ENCODE data around the gene MRC1. TPM values are rescaled to one million over a fixed set of nuclear protein-coding genes. Genes with fewer than 3 reads are reported as not detected.

Gene MRC1
- total and polyA plus RNA-seq, 9 donors, result 10.3 to 18.6 (median 13.4) TPM

DNA sequence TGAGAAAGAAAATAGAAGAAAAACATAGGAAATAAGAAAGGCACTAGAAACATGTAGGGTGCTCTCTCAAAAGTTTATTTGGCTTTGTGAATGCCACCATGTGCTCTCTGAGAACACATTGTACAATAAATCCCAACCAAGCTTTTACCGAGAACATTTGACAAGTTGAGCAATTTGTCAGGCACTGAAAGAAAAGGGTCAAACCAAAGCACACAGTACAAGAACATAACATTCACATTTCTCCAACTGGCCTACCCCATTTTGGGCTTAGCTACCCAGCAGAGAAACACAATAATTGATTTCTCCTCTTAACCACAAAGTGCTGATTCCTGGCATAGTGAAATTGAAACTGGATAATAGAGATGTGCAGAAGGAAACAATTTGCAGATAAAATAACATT lies 73.4 kb downstream of the MRC1 start:
- no peaks in the 10 kb centered on the region for H3K27me3 ChIP-seq (ENCODE audit: control insufficient read depth, insufficient read depth, low read length)
- no peaks in the 10 kb centered on the region for H3K4me1 ChIP-seq (ENCODE audit: control insufficient read depth, insufficient read depth, low read length)
- peaks cover 2% of the 10 kb centered on the region for H3K9me3 ChIP-seq (replicated peaks; ENCODE audit: control insufficient read depth, low read depth, low read length)
- no peak overlapping the region for H3K27ac ChIP-seq (ENCODE audit: low read length)
- no peaks in the 10 kb centered on the region for H3K36me3 ChIP-seq (ENCODE audit: control insufficient read depth, insufficient read depth, low read length)
- H3K4me3 ChIP-seq (ENCODE audit: low read length), result no peak overlapping the region
- no peak for DNase-seq
- WGBS (ENCODE audit: insufficient coverage), result no CpG with 5 or more reads among the region's 1 CpG

GRCh38 chr10:17883621-17884020 lies 74.5 kb downstream of the MRC1 start:
- no peak for DNase-seq
- WGBS (ENCODE audit: insufficient coverage), result no CpG with 5 or more reads among the region's 1 CpG
- Histone ChIP-seq H3K27me3 (ENCODE audit: control insufficient read depth, insufficient read depth, low read length) (no peaks in the 10 kb centered on the region), H3K9me3 (replicated peaks; ENCODE audit: control insufficient read depth, low read depth, low read length) (peaks cover 2% of the 10 kb centered on the region), H3K27ac (ENCODE audit: low read length) (no peak overlapping the region), H3K4me1 (ENCODE audit: control insufficient read depth, insufficient read depth, low read length) (no peaks in the 10 kb centered on the region), H3K36me3 (ENCODE audit: control insufficient read depth, insufficient read depth, low read length) (no peaks in the 10 kb centered on the region), H3K4me3 (ENCODE audit: low read length) (no peak overlapping the region)

- Histone ChIP-seq H3K27me3 (ENCODE audit: control insufficient read depth, insufficient read depth, low read length) (no peaks in the 10 kb centered on the region), H3K9me3 (replicated peaks; ENCODE audit: control insufficient read depth, low read depth, low read length) (peaks cover 2% of the 10 kb centered on the region), H3K4me1 (ENCODE audit: control insufficient read depth, insufficient read depth, low read length) (no peaks in the 10 kb centered on the region), H3K27ac (ENCODE audit: low read length) (no peak overlapping the region), H3K4me3 (ENCODE audit: low read length) (no peak overlapping the region), H3K36me3 (ENCODE audit: control insufficient read depth, insufficient read depth, low read length) (no peaks in the 10 kb centered on the region)
- no peak for DNase-seq
These were observed 79.0 kb downstream of the MRC1 start for GRCh38 chr10:17888189-17888588.

- Histone ChIP-seq H3K27ac (ENCODE audit: low read length) (no peak overlapping the region), H3K27me3 (ENCODE audit: control insufficient read depth, insufficient read depth, low read length) (no peaks in the 10 kb centered on the region), H3K4me3 (ENCODE audit: low read length) (no peak overlapping the region), H3K36me3 (ENCODE audit: control insufficient read depth, insufficient read depth, low read length) (no peaks in the 10 kb centered on the region), H3K9me3 (replicated peaks; ENCODE audit: control insufficient read depth, low read depth, low read length) (no peaks in the 10 kb centered on the region), H3K4me1 (ENCODE audit: control insufficient read depth, insufficient read depth, low read length) (no peaks in the 10 kb centered on the region)
- DNase-seq, result no peak
- 89% methylated on average over 1 of the region's 9 CpGs for WGBS (ENCODE audit: insufficient coverage)
These were observed 82.3 kb downstream of the MRC1 start for GRCh38 chr10:17891435-17891834.

- no peaks in the 10 kb centered on the region for H3K36me3 ChIP-seq (ENCODE audit: control insufficient read depth, insufficient read depth, low read length)
- H3K27ac ChIP-seq (ENCODE audit: low read length), result no peak overlapping the region
- H3K4me3 ChIP-seq (ENCODE audit: low read length), result no peak overlapping the region
- WGBS (ENCODE audit: insufficient coverage), result 86% methylated on average over 1 of the region's 2 CpGs
- DNase-seq, result no peak
- H3K27me3 ChIP-seq (ENCODE audit: control insufficient read depth, insufficient read depth, low read length), result no peaks in the 10 kb centered on the region
- H3K9me3 ChIP-seq (replicated peaks; ENCODE audit: control insufficient read depth, low read depth, low read length), result no peaks in the 10 kb centered on the region
- no peaks in the 10 kb centered on the region for H3K4me1 ChIP-seq (ENCODE audit: control insufficient read depth, insufficient read depth, low read length)
These were observed 95.4 kb downstream of the MRC1 start for GRCh38 chr10:17904564-17904963.

DNA sequence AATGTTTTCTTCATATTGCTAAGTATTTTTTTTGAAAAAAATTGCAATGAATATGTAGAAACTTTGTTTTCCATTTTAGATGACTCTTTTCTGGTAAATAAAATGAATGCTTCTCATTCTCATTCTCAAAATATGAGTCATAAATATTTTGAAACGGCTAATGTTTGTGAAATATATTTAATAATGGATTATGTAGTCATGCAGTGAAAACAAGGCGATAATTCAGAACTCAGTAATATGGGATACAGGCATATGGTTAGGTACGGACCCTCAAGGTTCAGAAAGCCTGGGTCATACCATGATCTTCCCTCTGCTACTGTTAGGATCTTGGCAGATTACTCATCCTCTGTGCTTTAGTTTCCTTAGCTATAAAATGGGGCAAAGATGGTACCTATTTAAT lies 96.3 kb downstream of the MRC1 start:
- H3K27ac ChIP-seq (ENCODE audit: low read length), result no peak overlapping the region
- no peaks in the 10 kb centered on the region for H3K36me3 ChIP-seq (ENCODE audit: control insufficient read depth, insufficient read depth, low read length)
- no CpG with 5 or more reads among the region's 3 CpGs for WGBS (ENCODE audit: insufficient coverage)
- H3K4me1 ChIP-seq (ENCODE audit: control insufficient read depth, insufficient read depth, low read length), result no peaks in the 10 kb centered on the region
- DNase-seq, result no peak
- no peak overlapping the region for H3K4me3 ChIP-seq (ENCODE audit: low read length)
- H3K9me3 ChIP-seq (replicated peaks; ENCODE audit: control insufficient read depth, low read depth, low read length), result no peaks in the 10 kb centered on the region
- H3K27me3 ChIP-seq (ENCODE audit: control insufficient read depth, insufficient read depth, low read length), result no peaks in the 10 kb centered on the region

DNA sequence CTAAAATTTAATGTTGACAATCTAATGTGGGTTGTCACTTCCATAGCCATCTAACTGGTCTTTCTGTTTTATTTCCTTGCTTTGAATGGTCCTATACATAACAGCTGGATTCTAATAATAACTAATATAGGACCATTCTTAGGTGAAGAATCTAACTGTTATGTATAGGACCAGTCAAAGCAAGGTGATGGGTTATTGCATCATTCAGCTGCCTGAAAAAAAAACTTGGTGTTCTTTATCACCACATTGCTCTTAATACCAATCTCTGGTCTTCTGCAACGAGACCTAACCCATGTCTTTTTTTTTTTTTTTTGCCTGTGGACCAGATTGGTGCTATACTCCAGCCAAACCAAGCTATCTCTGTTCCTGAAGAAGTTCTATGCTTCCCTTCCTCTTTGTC lies 96.9 kb downstream of the MRC1 start:
- 40% methylated on average over 1 of the region's 1 CpG for WGBS (ENCODE audit: insufficient coverage)
- H3K4me1 ChIP-seq (ENCODE audit: control insufficient read depth, insufficient read depth, low read length), result no peaks in the 10 kb centered on the region
- H3K9me3 ChIP-seq (replicated peaks; ENCODE audit: control insufficient read depth, low read depth, low read length), result no peaks in the 10 kb centered on the region
- DNase-seq, result no peak
- H3K36me3 ChIP-seq (ENCODE audit: control insufficient read depth, insufficient read depth, low read length), result no peaks in the 10 kb centered on the region
- H3K27me3 ChIP-seq (ENCODE audit: control insufficient read depth, insufficient read depth, low read length), result no peaks in the 10 kb centered on the region
- H3K27ac ChIP-seq (ENCODE audit: low read length), result no peak overlapping the region
- no peak overlapping the region for H3K4me3 ChIP-seq (ENCODE audit: low read length)

DNA sequence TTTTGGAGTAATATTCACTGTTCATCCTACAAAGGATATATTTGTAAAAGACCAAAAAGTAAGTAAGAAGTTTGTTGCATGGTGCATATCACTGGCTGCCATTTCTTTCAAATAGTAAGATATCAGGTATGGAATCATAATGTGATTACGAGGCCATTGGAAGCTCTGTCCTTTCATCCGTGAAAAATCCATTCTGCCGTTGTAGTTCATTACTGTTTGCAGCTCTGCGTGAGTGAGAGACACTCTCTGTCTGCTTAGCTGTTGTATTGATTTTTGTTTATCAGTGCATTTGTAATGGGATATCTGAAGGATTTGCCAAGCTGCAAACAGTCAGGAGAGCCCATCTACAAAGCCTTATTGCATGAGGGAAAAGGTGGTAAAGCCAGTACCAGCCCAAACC lies 98.5 kb downstream of the MRC1 start:
- Histone ChIP-seq H3K4me1 (ENCODE audit: control insufficient read depth, insufficient read depth, low read length) (no peaks in the 10 kb centered on the region), H3K27me3 (ENCODE audit: control insufficient read depth, insufficient read depth, low read length) (no peaks in the 10 kb centered on the region), H3K9me3 (replicated peaks; ENCODE audit: control insufficient read depth, low read depth, low read length) (no peaks in the 10 kb centered on the region), H3K36me3 (ENCODE audit: control insufficient read depth, insufficient read depth, low read length) (no peaks in the 10 kb centered on the region), H3K27ac (ENCODE audit: low read length) (no peak overlapping the region), H3K4me3 (ENCODE audit: low read length) (no peak overlapping the region)
- DNase-seq, result no peak
- WGBS (ENCODE audit: insufficient coverage), result 60% methylated on average over 1 of the region's 4 CpGs

GRCh38 chr10:17910125-17910789 lies 101.1 kb downstream of the MRC1 start:
- Histone ChIP-seq H3K27ac (ENCODE audit: low read length) (no peak overlapping the region), H3K27me3 (ENCODE audit: control insufficient read depth, insufficient read depth, low read length) (no peaks in the 10 kb centered on the region), H3K4me1 (ENCODE audit: control insufficient read depth, insufficient read depth, low read length) (no peaks in the 10 kb centered on the region), H3K4me3 (ENCODE audit: low read length) (no peak overlapping the region), H3K36me3 (ENCODE audit: control insufficient read depth, insufficient read depth, low read length) (no peaks in the 10 kb centered on the region), H3K9me3 (replicated peaks; ENCODE audit: control insufficient read depth, low read depth, low read length) (no peaks in the 10 kb centered on the region)
- DNase-seq, result peak; percentile 62
- WGBS (ENCODE audit: insufficient coverage), result 0% methylated on average over 1 of the region's 12 CpGs

GRCh38 chr10:17912754-17913153 lies 103.6 kb downstream of the MRC1 start:
- Histone ChIP-seq H3K27me3 (ENCODE audit: control insufficient read depth, insufficient read depth, low read length) (no peaks in the 10 kb centered on the region), H3K36me3 (ENCODE audit: control insufficient read depth, insufficient read depth, low read length) (no peaks in the 10 kb centered on the region), H3K4me1 (ENCODE audit: control insufficient read depth, insufficient read depth, low read length) (no peaks in the 10 kb centered on the region), H3K27ac (ENCODE audit: low read length) (no peak overlapping the region), H3K4me3 (ENCODE audit: low read length) (no peak overlapping the region), H3K9me3 (replicated peaks; ENCODE audit: control insufficient read depth, low read depth, low read length) (no peaks in the 10 kb centered on the region)
- DNase-seq, result no peak
- no CpG with 5 or more reads among the region's 4 CpGs for WGBS (ENCODE audit: insufficient coverage)

DNA sequence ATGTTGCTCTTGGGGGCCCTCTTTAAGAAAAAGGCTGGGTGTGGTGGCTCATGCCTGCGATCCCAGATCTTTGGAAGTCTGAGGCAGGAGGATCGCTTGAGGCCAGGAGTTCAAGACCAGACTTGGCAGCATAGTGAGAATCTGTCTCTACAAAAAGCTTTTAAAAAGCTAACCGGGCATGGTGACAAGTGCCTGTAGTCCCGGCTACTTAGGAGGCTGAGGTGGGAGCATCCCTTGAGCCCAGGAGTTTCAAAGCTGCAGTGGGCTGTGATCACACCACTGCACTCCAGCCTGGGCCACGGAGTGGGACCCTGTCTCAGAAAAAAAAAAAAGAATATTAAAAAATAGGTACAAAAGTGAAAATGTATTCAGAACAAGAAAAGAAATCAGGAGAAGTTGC lies 104.5 kb downstream of the MRC1 start:
- Histone ChIP-seq H3K27me3 (ENCODE audit: control insufficient read depth, insufficient read depth, low read length) (no peaks in the 10 kb centered on the region), H3K27ac (ENCODE audit: low read length) (no peak overlapping the region), H3K4me3 (ENCODE audit: low read length) (no peak overlapping the region), H3K9me3 (replicated peaks; ENCODE audit: control insufficient read depth, low read depth, low read length) (no peaks in the 10 kb centered on the region), H3K4me1 (ENCODE audit: control insufficient read depth, insufficient read depth, low read length) (no peaks in the 10 kb centered on the region), H3K36me3 (ENCODE audit: control insufficient read depth, insufficient read depth, low read length) (no peaks in the 10 kb centered on the region)
- WGBS (ENCODE audit: insufficient coverage), result 43% methylated on average over 4 of the region's 5 CpGs
- peak; percentile 7 for DNase-seq

Measured in muscle of leg (tissue), 11 donors.